Measurements from ENCODE around the gene MSLN.

MSLN gene

DNA sequence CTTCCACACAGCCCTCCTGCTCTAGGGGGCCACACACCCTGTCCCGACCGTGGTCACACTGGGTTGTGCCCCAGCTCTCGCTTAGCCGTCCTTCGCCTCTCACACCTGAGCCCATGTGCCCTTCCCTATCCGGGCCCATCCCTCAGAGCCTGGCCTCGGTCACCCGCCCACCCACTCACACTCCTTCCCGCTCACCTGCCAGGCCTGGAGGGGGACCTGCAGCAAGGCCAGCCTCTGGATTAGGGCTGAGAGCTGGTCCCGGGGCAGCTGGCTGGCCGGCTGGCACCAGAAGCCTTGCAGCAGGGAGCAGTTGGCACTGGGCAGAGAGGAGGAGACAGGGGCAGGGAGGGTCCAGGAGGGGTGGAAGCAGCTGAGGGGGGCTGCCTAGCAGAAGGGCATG lies 17.9 kb downstream of the MSLN start:
- no peak for DNase-seq

DNA sequence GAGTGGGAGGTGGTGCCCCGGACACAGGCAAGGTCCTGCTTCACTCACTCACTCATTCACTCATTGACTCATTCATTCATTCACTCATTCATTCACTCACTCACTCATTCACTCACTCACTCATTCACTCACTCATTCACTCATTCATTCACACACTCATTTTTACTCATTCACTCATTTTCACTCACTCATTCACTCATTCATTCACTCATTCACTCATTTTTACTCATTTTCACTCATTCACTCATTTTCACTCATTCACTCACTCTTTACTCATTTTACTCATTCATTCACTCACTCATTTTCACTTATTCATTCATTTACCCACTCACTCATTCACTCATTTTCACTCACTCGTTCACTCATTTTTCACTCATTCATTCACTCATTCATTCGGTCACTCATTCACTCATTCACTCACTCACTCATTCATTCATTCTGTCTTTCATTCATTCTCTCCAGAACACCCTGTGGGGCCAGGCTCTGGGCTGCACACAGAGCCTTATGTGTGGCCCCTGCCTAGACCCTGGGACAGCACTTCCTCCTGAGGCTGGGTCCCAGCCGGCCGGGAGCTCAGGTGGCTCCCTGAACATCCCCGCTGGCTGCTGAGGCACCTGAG lies 18.5 kb downstream of the MSLN start:
- DNase-seq: no peak

DNA sequence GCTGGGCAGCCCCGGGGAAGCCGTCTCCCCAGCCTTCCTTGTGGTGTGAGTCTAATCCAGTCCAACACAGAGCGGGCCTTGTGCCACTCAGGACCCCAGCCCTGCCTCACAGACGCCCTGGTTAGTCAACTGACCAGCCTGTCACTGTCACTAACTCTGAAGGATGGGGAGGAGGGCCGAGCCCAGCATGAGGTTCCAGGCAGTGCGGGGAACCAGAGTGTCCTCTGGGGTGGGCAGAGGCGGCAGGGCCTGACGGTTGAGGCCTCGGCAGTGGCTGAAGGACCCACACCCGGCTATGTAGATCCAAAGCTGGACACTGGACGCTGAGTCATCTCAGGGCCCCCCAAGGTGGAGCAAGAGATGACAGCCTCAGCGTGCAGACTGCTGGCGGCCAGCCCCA lies 19.0 kb downstream of the MSLN start:
- no peak for DNase-seq

DNA sequence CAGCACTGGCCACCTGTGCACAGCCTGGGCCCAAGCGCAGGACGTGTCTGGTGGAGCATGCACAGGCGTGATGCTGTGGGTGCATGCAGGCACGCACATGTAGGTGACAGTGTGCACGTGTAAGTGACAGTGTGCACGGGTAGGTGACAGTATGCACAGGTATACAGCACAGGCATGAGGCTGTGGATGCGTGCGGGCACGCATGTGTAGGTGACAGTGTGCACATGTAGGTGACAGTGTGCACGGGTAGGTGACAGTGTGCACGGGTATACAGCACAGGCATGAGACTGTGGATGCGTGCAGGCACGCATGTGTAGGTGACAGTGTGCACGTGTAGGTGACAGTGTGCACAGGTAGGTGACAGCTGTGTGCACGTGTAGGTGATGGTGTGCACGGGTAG lies 19.8 kb downstream of the MSLN start:
- DNase-seq: no peak

DNA sequence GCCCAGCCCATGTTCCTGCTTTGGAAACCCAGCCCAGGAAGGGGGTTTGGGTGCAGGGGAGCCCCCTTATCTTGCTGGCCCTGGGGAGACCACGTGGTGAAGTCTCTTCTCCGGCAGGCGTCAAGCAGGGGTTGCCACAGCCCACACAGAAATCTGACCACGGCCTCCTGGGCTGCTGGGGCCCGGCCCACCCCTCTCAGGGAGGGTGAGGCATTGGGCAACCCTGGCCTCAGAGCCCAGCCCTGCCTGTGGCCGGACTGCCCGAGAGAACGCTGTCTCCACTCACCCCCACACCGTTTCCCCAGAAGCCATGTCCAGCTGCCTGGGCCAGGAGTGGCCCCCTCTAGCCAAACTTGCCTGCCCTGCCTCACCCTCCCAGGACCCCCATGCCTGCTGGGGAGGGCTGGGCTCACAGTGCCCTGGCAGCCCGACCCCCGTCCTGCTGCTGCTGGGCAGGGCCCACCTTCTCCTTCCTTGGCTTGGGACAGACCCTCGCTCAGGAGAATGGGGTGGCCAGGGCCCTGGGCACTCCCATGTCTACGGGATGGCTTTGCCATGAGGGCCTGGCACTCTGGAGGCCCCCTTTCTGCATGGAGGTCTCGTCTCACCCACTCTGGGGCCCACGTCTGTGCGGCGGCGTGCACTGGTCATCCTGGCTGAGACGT lies 20.9 kb downstream of the MSLN start:
- DNase-seq: no peak

DNA sequence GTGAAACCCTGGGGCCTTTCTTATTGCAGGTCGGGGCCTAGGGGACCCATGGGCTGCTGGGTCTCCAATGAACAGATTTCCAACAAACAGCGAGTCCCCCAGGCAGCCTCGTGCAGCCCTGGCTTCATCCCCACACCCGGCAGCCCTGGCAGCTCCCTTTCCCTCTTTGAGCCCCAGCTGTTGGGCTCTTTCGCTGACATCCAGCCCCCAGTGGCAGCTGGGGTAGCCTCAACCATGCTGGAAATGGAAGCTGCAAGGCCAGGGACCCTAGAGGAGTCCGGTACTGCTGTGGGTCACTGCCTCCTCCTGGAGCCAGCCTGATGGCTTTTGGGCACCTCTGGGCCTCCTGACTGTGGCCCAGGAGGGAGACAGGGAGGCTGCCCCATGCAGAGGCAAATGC lies 21.7 kb downstream of the MSLN start:
- DNase-seq: no peak

DNA sequence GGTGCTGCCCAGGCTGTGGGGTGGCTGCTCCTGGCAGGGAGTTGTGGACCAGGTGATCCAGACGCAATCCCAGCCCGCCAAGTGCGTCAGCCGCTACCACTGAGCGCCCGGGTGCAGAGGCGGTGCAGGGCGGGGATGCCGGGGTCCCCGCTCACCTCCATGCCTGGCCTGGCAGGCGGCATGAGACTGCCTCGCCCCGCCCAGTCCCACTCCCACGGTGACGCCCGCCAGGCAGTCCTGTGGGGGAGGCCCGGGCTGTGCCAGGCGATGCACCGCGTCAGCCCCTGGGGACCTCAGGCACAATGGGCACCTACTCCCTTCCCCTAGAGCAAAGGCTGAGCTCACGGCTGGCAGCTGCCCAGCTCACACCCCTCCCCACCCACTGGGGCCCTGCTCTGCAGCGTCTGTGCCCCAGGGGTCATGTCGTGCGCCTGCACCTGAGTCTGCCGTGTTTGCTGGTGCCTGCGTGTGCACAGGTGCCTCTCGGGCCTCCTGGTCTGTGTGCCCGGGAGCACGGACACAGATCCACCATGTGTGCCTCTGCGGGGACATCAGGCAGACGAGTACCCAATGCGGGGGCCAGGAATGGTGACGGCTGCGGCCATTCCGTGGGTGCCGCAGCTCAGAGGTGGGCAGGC lies 22.4 kb downstream of the MSLN start:
- DNase-seq: no peak

DNA sequence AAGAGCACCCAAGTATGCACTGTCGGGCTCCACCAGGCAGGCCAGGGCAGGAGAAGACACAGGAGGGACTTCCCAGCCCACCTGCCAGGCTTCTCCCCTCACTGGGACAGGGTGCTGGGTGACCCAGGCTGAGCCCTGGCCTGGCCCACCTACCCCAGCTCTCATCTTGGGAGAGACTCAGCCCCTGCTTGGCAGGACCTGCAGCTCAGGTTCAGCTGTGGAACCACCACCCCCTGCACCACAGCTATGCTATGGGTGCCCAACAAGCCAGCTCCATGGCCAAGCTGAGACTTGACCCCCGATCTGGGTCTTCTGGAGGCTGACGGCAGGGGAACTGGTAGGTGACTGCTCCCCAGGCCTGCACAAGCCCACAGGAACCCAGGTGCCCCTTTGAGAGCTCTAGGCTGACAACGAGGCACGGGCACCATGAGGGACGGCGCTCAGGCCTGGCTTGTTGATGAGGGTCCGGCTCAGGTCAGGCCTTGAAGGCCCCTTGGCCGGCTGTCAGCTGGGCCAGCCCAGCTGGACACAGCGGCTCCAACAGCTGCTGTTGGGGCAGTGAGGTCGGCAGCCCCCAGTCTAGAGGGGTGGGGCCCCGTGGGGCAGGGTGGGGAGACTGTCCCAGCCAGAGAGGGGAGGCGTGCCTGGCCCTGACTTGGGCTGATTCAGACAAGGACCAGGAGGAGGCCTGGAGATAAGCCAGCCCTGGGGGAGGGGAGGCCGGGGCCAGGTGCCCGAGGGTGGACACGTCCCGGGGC lies 23.0 kb downstream of the MSLN start:
- DNase-seq: no peak

DNA sequence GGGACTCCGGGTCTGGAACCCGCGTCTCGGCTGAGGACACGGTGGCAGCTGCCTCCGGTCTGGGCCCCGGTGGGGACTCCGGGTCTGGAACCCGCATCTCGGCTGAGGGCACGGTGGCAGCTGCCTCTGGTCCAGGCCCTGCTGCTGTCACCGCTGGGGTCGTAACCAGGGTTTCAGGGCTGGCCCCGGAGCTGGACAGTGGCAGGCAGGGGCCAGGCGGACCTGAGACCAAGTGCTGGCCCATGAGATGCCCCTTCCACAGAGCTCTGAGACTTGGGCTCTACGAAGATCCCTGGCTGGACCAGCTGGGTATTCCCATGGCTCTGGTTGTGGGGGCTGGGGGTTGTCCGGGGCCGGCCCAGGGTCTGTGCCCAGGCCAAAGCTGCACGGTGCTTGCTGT lies 23.9 kb downstream of the MSLN start:
- no peak for DNase-seq

DNA sequence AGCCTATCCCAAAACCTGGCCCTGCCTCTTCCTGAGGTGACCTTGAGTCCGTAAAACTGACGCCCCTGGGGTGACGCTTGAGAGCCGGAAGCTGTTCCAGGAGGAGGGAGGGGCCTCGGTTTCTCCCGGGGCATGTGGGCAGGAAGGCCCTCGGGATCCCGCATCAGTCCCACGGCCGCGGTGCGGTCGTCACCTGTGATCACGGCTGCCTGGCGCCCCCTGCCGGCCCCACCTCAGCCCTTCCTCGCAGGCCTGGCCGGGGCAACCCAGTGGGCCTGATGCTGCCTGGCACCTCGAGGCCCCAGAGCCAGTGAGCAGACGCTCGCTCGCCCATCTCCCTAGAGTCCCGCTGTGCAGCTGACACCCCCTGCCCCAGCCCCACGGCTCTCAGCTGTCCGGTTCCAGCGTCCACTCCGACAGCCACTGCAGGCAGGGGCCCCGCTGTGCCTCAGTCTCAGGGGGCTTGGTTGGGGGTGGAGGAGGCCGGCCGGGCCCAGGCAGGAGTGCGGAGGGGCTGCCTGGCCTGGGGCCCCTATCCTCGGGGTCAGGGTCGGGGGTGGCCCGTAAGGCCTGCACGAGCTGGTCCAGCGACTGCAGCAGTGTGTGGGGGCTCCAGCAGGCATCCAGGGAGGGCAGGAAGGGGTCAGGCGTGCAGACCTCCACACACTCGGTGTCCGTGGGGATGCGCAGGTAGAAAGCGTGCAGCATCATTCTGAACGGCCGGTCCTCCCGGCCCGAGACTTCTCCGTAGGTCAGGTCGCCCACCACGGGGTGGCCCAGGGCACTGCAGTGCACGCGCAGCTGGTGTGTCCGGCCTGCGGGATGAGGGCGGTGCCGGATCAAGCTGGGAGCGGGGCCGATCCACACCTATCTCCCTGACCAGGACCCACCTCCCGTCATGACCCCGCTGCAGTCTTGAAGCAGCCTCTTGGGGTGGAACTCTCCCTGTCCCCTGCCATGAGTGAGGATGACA lies 25.3 kb downstream of the MSLN start:
- DNase-seq: peak; percentile 85 to 88

DNA sequence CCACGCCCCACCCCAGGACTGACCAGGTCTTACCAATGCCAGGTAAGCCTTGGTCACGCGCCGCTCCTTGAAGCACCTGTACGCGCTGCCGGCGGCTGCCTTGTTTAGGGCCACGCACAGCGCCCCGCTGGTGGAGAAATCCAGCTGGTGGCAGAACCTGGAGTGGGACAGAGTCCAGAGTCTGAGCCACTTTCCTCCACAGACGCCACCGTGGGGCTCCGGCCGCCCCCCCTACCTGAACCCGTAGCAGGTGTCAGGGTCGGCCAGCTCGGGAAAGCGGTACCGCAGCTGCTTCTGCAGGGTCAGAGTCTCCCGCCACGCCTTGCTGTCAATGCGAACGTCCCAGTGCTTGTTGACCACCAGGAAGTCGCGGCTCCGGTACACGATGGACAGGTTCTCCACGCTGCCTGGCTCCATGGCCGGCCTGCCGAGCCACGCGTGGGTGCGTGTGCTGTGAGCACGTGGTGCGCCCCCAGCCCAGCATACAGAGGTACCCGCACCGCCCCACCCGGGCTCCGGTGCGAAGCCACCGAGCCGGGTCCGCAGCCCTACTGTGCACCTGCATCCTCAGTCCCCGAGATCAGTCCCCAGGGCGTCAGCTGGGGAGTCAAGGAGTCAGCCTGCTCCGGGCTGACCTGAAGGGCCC lies 26.9 kb downstream of the MSLN start:
- no peak for DNase-seq

DNA sequence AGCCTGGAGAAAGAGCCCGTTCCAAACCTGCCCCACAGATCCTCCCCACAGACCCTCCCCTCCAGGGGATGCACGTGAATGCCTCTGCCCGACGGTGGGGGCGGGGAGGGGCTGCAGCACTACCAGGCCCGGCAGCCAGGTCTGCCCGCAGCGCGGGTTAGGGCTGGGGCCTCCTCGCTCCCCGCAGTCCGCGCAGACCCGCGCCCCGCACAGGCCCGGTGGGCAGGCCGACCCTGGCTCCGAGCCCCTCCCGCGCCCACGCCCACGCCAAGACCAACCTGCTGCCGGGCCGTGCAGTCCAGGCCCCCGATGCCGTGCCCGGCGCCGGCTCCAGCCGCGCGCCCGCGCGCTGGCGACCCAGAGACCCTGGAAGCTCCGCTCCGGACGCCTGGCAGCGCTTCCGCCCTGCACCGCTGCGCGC lies 27.5 kb downstream of the MSLN start, which contains the start of gene RPUSD1:
Gene RPUSD1 (minus strand): TSS at position 404 of the 421 bp plus-strand sequence. CDS start 644 bp downstream, outside the sequence.
- no peak for DNase-seq

DNA sequence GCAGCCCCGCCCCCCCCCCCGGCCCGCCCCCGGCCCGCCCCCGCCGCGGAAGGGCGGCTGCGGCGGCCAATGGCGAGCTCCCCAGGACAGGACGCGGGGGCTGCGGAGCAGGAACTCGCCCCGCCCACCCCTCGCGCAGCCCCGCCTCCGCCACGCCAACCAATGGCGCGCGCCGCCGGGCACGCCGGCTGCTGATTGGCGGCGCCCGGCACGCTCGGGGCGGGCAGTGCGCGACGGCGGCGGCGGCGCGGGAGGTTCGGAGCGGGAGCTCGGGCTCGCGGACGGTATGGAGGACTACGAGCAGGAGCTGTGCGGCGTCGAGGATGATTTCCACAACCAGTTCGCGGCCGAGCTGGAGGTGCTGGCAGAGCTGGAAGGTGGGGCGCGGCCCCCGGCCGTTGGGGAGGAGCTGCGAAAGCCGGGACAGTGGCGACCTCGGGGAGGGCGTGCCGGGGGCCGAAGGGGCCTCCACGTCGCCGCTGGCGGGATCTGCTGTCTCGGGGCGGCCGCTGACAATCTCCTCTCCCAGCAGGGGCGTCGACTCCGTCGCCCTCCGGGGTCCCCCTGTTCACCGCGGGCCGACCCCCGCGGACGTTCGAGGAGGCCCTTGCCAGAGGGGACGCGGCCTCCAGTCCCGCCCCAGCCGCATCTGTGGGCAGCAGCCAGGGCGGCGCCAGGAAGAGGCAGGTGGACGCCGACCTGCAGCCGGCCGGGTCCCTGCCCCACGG lies 28.0 kb downstream of the MSLN start, which contains the start of gene CHTF18:
Gene CHTF18 (plus strand): TSS at position 222 of the 728 bp plus-strand sequence. CDS start 65 bp downstream, at position 287.
- DNase-seq: peak; percentile 94 to 97

DNA sequence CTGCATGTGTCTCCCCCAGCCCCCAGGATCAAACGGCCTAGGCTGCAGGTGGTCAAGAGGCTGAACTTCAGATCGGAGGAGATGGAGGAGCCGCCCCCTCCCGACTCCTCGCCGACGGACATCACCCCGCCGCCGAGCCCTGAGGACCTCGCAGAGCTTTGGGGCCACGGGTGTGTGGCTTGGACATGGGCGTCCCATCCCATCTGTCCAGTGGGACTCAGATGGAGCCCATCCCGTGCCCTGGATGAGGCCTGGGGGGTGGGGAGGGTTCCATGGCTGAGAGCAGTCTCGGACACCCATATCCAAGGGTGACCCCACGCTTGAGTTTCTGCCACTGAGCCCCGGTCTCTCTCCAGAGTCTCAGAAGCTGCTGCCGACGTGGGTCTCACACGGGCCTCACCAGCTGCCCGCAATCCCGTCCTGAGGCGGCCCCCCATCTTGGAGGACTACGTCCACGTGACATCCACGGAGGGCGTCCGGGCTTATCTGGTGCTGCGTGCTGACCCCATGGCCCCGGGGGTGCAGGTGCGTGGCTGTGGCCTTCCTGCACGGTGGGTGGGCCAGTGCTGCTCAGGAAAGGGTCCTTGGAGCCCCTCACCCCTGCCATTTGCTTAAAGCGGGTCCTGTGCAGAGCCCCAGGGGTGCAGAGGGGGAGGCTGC lies 28.8 kb downstream of the MSLN start:
- no peak for DNase-seq

DNA sequence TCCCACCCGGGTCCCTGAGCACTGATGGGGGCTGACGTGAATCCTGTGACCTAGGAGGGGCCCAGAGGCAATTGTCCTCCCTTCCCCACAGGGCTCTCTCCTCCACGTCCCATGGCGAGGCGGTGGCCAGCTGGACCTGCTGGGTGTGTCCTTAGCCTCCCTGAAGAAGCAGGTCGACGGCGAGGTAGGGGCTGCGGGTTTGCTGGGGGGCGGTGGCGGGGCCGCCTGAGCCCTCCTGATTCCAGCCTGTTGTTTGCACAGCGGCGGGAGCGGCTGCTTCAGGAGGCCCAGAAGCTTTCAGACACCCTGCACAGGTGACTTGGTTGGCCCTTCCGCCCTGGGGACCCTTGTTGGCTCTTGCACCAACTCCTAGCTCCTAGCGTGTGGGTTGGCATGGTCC lies 29.6 kb downstream of the MSLN start:
- DNase-seq: no peak

DNA sequence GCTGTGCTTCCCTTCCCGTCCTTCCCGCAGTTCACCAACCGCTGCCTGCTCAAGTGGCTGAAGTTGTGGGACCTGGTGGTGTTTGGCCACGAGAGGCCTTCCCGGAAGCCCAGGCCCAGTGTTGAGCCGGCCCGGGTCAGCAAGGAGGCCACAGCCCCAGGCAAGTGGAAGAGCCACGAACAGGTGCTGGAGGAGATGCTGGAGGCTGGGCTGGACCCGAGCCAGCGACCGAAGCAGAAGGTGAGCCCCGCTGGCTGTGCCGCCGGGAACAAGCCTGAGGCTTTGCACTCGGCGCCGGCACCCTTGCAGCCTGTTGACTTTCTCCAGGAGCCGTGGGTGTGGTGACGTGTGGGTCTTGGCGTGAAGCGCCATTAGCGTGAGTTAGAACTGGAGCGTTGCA lies 30.6 kb downstream of the MSLN start:
- DNase-seq: no peak

DNA sequence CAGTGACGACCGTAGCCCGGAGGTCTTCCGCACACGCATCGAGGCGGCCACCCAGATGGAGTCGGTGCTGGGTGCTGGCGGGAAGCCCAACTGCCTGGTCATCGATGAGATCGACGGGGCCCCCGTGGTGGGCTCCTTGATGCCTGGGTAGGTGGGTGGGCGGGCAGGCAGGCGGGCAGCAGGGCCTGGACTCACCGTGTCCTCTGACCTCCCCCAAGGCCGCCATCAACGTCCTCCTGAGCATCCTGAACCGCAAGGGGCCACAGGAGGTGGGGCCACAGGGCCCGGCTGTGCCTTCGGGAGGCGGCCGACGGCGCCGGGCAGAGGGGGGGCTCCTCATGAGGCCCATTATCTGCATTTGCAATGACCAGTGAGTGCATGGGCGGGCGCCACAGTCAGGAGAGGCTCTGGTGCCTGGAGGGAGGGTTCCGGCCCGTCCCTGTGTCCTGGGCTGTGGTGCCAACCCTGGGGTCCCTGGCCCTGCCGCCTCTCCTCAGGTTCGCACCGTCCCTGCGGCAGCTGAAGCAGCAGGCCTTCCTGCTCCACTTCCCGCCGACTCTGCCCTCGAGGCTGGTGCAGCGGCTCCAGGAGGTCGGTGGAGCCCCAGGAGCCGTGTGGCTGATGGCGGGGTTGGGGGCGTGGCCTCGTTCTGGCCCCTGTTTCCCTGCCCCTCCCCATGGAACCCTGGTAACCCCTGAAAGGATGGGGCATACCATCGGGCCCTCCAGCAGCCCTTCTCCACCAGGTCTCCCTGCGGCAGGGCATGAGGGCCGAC lies 31.9 kb downstream of the MSLN start:
- no peak for DNase-seq

DNA sequence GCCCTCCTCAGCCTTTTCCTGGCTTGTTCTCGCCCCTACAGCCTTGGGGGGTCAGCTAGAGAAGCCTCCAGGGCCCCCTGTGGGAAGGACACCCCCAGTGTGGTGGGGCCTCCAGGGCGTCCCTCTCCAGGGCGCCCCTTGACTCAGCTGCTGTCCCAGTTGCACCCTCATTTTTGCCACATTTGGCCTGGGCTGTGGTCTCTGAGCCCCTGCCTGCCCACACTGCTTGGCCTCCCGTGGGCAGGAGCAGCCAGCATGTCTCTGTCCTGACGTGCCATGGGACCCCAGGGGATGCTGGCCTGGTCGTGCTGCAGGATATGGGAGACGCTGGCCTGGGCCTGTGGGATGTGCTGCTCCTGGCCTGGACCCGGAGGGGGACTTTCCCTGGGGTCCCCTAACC lies 32.9 kb downstream of the MSLN start:
- no peak for DNase-seq

DNA sequence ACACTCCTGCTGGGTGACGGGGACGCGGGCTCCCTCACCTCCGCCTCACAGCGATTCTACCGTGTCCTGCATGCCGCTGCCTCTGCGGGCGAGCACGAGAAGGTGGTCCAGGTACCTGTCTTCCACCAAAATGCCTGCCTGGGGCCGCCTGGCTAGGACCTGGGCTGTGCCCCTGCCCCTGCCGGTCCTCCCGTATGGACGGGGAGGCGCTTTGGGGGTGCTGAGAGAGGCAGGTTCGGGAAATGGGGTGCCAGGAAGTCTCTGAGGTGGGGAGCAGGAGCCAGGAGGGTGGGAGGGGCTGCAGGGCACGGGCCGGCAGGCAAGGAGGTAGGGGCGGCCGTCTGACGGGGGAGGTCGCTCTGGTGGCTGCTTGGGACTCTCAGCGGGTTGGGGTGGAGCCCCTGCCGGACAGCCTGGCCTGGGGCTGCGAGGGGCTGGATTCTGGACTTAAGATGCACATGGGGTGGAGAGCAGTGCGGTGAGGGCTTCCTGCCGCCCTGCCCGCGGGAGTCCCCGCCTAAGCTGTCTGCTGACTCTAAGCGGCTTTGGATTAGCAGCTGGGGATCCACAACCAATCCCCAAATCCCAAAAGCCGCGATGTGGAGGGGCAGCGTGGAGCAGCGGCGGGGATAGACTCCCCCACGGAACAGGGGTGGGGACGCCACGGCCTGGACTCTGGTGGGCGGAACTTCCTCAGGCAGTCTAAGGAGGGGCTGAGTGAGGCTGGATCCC lies 33.7 kb downstream of the MSLN start:
- no peak for DNase-seq

Measured in activated T-cell treated with anti-CD3 and anti-CD28 coated beads, Interleukin-2, amount 50 U/mL, for 48 hours (primary cell).